K562 (cell line): ENCODE measurements around the gene AP1M2. TPM values are rescaled to one million over a fixed set of nuclear protein-coding genes. Genes with fewer than 3 reads are reported as not detected.

Experiments used
- ARID4B ChIP-seq: sonication (generic); formaldehyde crosslinking; IDR thresholded peaks from 2 replicates; pipeline ENCODE4 v1.8.0; 2022; ENCODE audit warnings: mild to moderate bottlenecking, missing genetic modification reagents
- CBFA2T3 ChIP-seq: fragments of 450-650 bp; IDR thresholded peaks from 2 replicates; pipeline ENCODE4 v1.6.1; 2017
- CEBPB ChIP-seq: fragments of 450-650 bp; IDR thresholded peaks from 2 replicates; pipeline ENCODE4 v1.6.1; 2016; ENCODE audit warnings: missing genetic modification characterization, missing compliant biosample characterization
- E2F3 ChIP-seq: fragments of 250-450 bp; sonication (Bioruptor Pico); IDR thresholded peaks from 2 replicates; pipeline ENCODE4 v1.4.0; 2020; ENCODE audit warnings: mild to moderate bottlenecking
- ELF1 ChIP-seq: fragments of 200-800 bp; sonication (Bioruptor generic); IDR thresholded peaks from 2 replicates; pipeline ENCODE4 v1.6.1; 2016; ENCODE audit warnings: missing genetic modification characterization, missing compliant biosample characterization
- EZH2 ChIP-seq: IDR thresholded peaks from 2 replicates; pipeline ENCODE4 v1.6.1; 2012; ENCODE audit warnings: low read depth, mild to moderate bottlenecking, inconsistent platforms, low read length, borderline replicate concordance
- IFI16 ChIP-seq: fragments of 250-450 bp; sonication (Bioruptor Pico); IDR thresholded peaks from 2 replicates; pipeline ENCODE4 v2.1.2; 2022; ENCODE audit warnings: mild to moderate bottlenecking, inconsistent platforms
- MECOM ChIP-seq: fragments of 250-450 bp; sonication (Bioruptor Pico); IDR thresholded peaks from 2 replicates; pipeline ENCODE4 v1.8.0; 2022; ENCODE audit warnings: inconsistent platforms
- PBX2 ChIP-seq, 2 experiments: IDR thresholded peaks in 1 of 2; conservative IDR thresholded peaks in 1 of 2; 2 replicates each; pipeline ENCODE4 v1.6.1; 2016; ENCODE audit warnings: low read depth in 2 of 2, mild to moderate bottlenecking in 1 of 2, missing compliant biosample characterization in 1 of 2, missing genetic modification characterization in 1 of 2, moderate library complexity in 1 of 2
- TFAM ChIP-seq: fragments of 250-450 bp; sonication (Bioruptor Pico); conservative IDR thresholded peaks from 2 replicates; pipeline ENCODE4 v1.5.0; 2021; ENCODE audit warnings: mild to moderate bottlenecking, moderate library complexity
- polyA plus RNA-seq, 8 experiments: library from polyadenylated mRNA; depleted of rRNA in 4 of 8; stranded (reverse) in 5 of 8; unstranded in 3 of 8; fragments of >200 nt; fragmentation: Nextera tagmentation in 2 of 8; fragmentation: Illumina TruSeq in 1 of 8; extraction: Ambion mirVana in 2 of 8; extraction: Trizol in 1 of 8; gene quantifications; 2 replicates each; pipeline versions ENCODE4 v1.2.1 to v1.2.3, GENCODE V29; 2011 to 2014; ENCODE audit warnings: inconsistent platforms in 1 of 8, missing spikeins in 1 of 8
- total RNA-seq, 7 experiments: library from RNA; depleted of rRNA in 6 of 7; stranded (reverse); fragments of >200 nt in 6 of 7; fragmentation: Illumina TruSeq in 2 of 7; extraction: Trizol in 2 of 7; gene quantifications; 2 replicates each; pipeline versions ENCODE4 v1.2.1 to v1.2.3, GENCODE V29; 2011 to 2021; ENCODE audit warnings: low replicate concordance in 1 of 7
- TF ChIP-seq, protein P1 (sequence below): fragments of 450-650 bp; IDR thresholded peaks from 2 replicates; pipeline ENCODE4 v1.6.1; 2014; ENCODE audit warnings: low read depth, mild to moderate bottlenecking, moderate library complexity, borderline replicate concordance
- TF ChIP-seq, protein P2 (sequence below), 2 experiments: fragments of 250-450 bp in 1 of 2; fragments of 450-650 bp in 1 of 2; sonication (Bioruptor Pico) in 1 of 2; IDR thresholded peaks; 2 replicates each; pipeline versions ENCODE4 v1.6.1 to v1.8.0; 2016 to 2021; ENCODE audit warnings: mild to moderate bottlenecking in 2 of 2, moderate library complexity in 2 of 2, missing compliant biosample characterization in 1 of 2, missing genetic modification characterization in 1 of 2
- TF ChIP-seq, protein P3 (sequence below): fragments of 250-450 bp; sonication (Bioruptor Pico); IDR thresholded peaks from 2 replicates; pipeline ENCODE4 v1.8.0; 2022; ENCODE audit warnings: moderate library complexity, mild to moderate bottlenecking, inconsistent platforms

Gene AP1M2
- total and polyA plus RNA-seq, 9 of the 15 experiments (the other 6 are each of a cell fraction or from before 2014, with no cell fraction given): 0.33 to 1.4 (median 0.89) TPM; not detected in 1

GRCh38 chr19:10568062-10568825 lies 18.9 kb downstream of the AP1M2 start (continued):
- TF ChIP-seq, protein P1, sequence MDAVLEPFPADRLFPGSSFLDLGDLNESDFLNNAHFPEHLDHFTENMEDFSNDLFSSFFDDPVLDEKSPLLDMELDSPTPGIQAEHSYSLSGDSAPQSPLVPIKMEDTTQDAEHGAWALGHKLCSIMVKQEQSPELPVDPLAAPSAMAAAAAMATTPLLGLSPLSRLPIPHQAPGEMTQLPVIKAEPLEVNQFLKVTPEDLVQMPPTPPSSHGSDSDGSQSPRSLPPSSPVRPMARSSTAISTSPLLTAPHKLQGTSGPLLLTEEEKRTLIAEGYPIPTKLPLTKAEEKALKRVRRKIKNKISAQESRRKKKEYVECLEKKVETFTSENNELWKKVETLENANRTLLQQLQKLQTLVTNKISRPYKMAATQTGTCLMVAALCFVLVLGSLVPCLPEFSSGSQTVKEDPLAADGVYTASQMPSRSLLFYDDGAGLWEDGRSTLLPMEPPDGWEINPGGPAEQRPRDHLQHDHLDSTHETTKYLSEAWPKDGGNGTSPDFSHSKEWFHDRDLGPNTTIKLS: no peak
- TF ChIP-seq E2F3 (CRISPR knock-in tag) (no peak), EZH2 (no peak), MECOM (CRISPR knock-in tag) (no peak), ELF1 (tag) (no peak), CEBPB (tag) (no peak), TFAM (CRISPR knock-in tag) (no peak), IFI16 (no peak), ARID4B (CRISPR knock-in tag) (peak; percentile 49), PBX2 (CRISPR knock-in tag; IDR thresholded peaks at IDR 0.05; ENCODE audit: low read depth) (no peak), PBX2 (tag; conservative IDR thresholded peaks at IDR 0.05; ENCODE audit: low read depth) (no peak), CBFA2T3 (no peak)
- TF ChIP-seq, protein P2, sequence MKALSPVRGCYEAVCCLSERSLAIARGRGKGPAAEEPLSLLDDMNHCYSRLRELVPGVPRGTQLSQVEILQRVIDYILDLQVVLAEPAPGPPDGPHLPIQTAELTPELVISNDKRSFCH (CRISPR knock-in tag; IDR thresholded peaks at IDR 0.05): no peak
- TF ChIP-seq, protein P2 (tag; IDR thresholded peaks at IDR 0.05): 0 out of 2 replicates have a peak, but pooled peaks have one; percentile 32
- TF ChIP-seq, protein P3, sequence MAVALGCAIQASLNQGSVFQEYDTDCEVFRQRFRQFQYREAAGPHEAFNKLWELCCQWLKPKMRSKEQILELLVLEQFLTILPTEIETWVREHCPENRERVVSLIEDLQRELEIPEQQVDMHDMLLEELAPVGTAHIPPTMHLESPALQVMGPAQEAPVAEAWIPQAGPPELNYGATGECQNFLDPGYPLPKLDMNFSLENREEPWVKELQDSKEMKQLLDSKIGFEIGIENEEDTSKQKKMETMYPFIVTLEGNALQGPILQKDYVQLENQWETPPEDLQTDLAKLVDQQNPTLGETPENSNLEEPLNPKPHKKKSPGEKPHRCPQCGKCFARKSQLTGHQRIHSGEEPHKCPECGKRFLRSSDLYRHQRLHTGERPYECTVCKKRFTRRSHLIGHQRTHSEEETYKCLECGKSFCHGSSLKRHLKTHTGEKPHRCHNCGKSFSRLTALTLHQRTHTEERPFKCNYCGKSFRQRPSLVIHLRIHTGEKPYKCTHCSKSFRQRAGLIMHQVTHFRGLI (CRISPR knock-in tag): no peak
